GM23338 (cell line): Measurements from ENCODE around the gene SF1. TPM values are rescaled to one million over a fixed set of nuclear protein-coding genes. Genes with fewer than 3 reads are reported as not detected.

ENCODE experiments used
- ATAC-seq: fragments of 200-7000 bp; cut with Tn5 transposase; 3 replicates; pipeline ENCODE4 v1.9.1; 2020
- DNase-seq: peaks from one replicate; pipeline ENCODE4 v3.0.0-alpha.2; 2015; ENCODE audit warnings: low spot score
- H2AFZ ChIP-seq: fragments of 200-600 bp; sonication (generic); 2 replicates; pipeline ENCODE4 v1.8.0; 2016; ENCODE audit warnings: antibody characterized with exemption, mild to moderate bottlenecking, moderate library complexity
- H3F3A ChIP-seq: fragments of 200-600 bp; sonication (generic); replicated peaks from 2 replicates; pipeline ENCODE4 v1.8.0; 2017; ENCODE audit warnings: antibody characterized with exemption, mixed run types, low read depth
- H3K27ac ChIP-seq: fragments of 200-600 bp; sonication (generic); 2 replicates; pipeline ENCODE4 v1.6.1; 2016; ENCODE audit warnings: low read depth
- H3K27me3 ChIP-seq: fragments of 200-600 bp; sonication (generic); 2 replicates; pipeline ENCODE4 v1.8.0; 2016; ENCODE audit warnings: mild to moderate bottlenecking, mixed run types, moderate library complexity; ENCODE audit not compliant: insufficient read depth
- H3K36me3 ChIP-seq: fragments of 200-600 bp; sonication (generic); 2 replicates; pipeline ENCODE4 v1.8.0; 2016; ENCODE audit warnings: mild to moderate bottlenecking; ENCODE audit not compliant: insufficient read depth
- H3K4me1 ChIP-seq: fragments of 200-600 bp; sonication (generic); 2 replicates; pipeline ENCODE4 v1.8.0; 2016; ENCODE audit warnings: mild to moderate bottlenecking, moderate library complexity; ENCODE audit not compliant: insufficient read depth
- H3K4me2 ChIP-seq: fragments of 200-600 bp; sonication (generic); 2 replicates; pipeline ENCODE4 v1.7.1; 2017; ENCODE audit warnings: mixed run types
- H3K4me3 ChIP-seq: fragments of 200-600 bp; sonication (generic); 2 replicates; pipeline ENCODE4 v1.6.1; 2016; ENCODE audit warnings: mixed run types
- H3K79me2 ChIP-seq: fragments of 200-600 bp; sonication (generic); replicated peaks from 2 replicates; pipeline ENCODE4 v1.8.0; 2017; ENCODE audit warnings: mild to moderate bottlenecking; ENCODE audit not compliant: insufficient read depth
- H3K9me2 ChIP-seq: fragments of 200-600 bp; sonication (generic); 2 replicates; pipeline ENCODE4 v1.8.0; 2017; ENCODE audit not compliant: insufficient read depth
- H4K20me1 ChIP-seq: fragments of 200-600 bp; sonication (generic); replicated peaks from 2 replicates; pipeline ENCODE4 v1.8.0; 2017; ENCODE audit warnings: mild to moderate bottlenecking; ENCODE audit not compliant: insufficient read depth
- H3K27ac Mint-ChIP-seq: 2 replicates; pipeline ENCODE4 v1.8.0; 2020; ENCODE audit warnings: inconsistent platforms, mild to moderate bottlenecking, moderate library complexity, mixed read lengths
- H3K27me3 Mint-ChIP-seq: 3 replicates; pipeline ENCODE4 v1.8.0; 2022; ENCODE audit warnings: low read depth, mild to moderate bottlenecking, moderate library complexity, mixed read lengths, inconsistent platforms; ENCODE audit not compliant: insufficient read depth, poor library complexity
- H3K36me3 Mint-ChIP-seq: 3 replicates; pipeline ENCODE4 v1.8.0; 2021; ENCODE audit warnings: low read depth, mild to moderate bottlenecking, inconsistent platforms, moderate library complexity, mixed read lengths
- H3K4me1 Mint-ChIP-seq: 3 replicates; pipeline ENCODE4 v1.8.0; 2020; ENCODE audit warnings: mild to moderate bottlenecking, inconsistent platforms, mixed read lengths
- H3K4me3 Mint-ChIP-seq: 3 replicates; pipeline ENCODE4 v1.8.0; 2021; ENCODE audit warnings: moderate library complexity, mild to moderate bottlenecking, inconsistent platforms, mixed read lengths
- H3K9me3 Mint-ChIP-seq: 3 replicates; pipeline ENCODE4 v1.8.0; 2020; ENCODE audit warnings: moderate library complexity, mild to moderate bottlenecking, inconsistent platforms, mixed read lengths
- EZH2phosphoT487 ChIP-seq: fragments of 200-600 bp; sonication (generic); IDR thresholded peaks from one replicate; pipeline ENCODE4 v1.8.1; 2018; ENCODE audit warnings: antibody characterized with exemption; ENCODE audit not compliant: unreplicated experiment
- JUNB ChIP-seq: IDR thresholded peaks from one replicate; pipeline ENCODE4 v1.6.1; 2016; ENCODE audit warnings: antibody characterized with exemption; ENCODE audit not compliant: unreplicated experiment
- NANOG ChIP-seq: IDR thresholded peaks from 2 replicates; pipeline ENCODE4 v1.6.1; 2016; ENCODE audit warnings: antibody characterized with exemption, borderline replicate concordance
- POLR2AphosphoS5 ChIP-seq: IDR thresholded peaks from 2 replicates; pipeline ENCODE4 v1.6.1; 2016; ENCODE audit warnings: antibody characterized with exemption, low read depth
- ZNF331 ChIP-seq: fragments of 250-450 bp; sonication (Bioruptor Pico); IDR thresholded peaks from 2 replicates; pipeline ENCODE4 v1.5.0; 2020; ENCODE audit warnings: low read depth, mild to moderate bottlenecking, moderate library complexity
- polyA plus RNA-seq: library from polyadenylated mRNA; unstranded; fragments of >200 nt; fragmentation: Nextera tagmentation; extraction: Ambion mirVana; gene quantifications from 2 replicates; pipeline ENCODE4 v1.2.1, GENCODE V29; 2016
- total RNA-seq: library from RNA; depleted of rRNA; stranded (reverse); fragments of >200 nt; shearing (Covaris generic); gene quantifications from 2 replicates; pipeline ENCODE4 v1.2.3, GENCODE V29; 2014
- TF ChIP-seq, protein P1 (sequence below): fragments of 250-450 bp; sonication (Bioruptor Pico); IDR thresholded peaks from 2 replicates; pipeline ENCODE4 v1.5.0; 2020; ENCODE audit warnings: mild to moderate bottlenecking, moderate library complexity
- TF ChIP-seq, protein P2 (sequence below): IDR thresholded peaks from 2 replicates; pipeline ENCODE4 v1.6.1; 2016; ENCODE audit warnings: antibody characterized with exemption

The SF1 gene
- total and polyA plus RNA-seq, 2 experiments from 2014 or later = 76.9 to 252 TPM

DNA sequence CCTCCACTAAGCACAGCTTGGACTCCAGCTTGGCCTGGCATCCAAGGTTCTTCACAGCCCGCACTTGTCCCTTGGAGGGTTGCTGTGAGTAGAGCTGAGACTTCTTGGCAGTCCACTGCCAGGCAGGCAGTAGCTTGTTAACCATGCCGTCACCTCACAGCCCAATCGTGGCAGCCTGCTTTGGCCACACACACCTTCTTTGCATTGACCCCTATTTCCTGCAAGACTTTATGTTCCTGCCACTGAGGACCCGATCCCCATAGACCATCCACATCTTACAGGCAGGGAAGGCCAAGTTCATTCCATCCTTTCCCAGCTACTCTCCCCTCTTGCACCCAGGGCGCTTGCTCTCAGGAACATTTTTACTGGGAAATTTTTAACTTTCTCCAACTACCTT is 16.1 kb downstream of the SF1 start:
- DNase-seq (no peak), ATAC-seq (peak; percentile 1)
- Mint-ChIP-seq H3K27me3 (peaks cover 44% of the 10 kb centered on the region), H3K4me1 (peaks cover 82% of the 10 kb centered on the region), H3K27ac (peak overlapping the region; percentile 93), H3K9me3 (no peaks in the 10 kb centered on the region; the same call in 1 of the 3 replicates), H3K36me3 (peaks cover 47% of the 10 kb centered on the region), H3K4me3 (peak overlapping the region; percentile 51)
- Histone ChIP-seq H3K79me2 (peaks cover 11% of the 10 kb centered on the region; the same call in 1 of the 2 replicates), H3K4me3 (peak overlapping the region; percentile 40; the same call in 1 of the 2 replicates), H3K27ac (peak overlapping the region; percentile 96), H3K9me2 (no peaks in the 10 kb centered on the region), H3K36me3 (peaks cover 13% of the 10 kb centered on the region), H2AFZ (no peak overlapping the region), H4K20me1 (peaks cover 17% of the 10 kb centered on the region), H3K4me1 (peaks cover 66% of the 10 kb centered on the region), H3F3A (peaks cover 53% of the 10 kb centered on the region), H3K4me2 (peak overlapping the region; percentile 76), H3K27me3 (no peaks in the 10 kb centered on the region)
- TF ChIP-seq JUNB = no peak
- TF ChIP-seq POLR2AphosphoS5 = 0 out of 2 replicates have a peak, but pooled peaks have one; percentile 17
- TF ChIP-seq, protein P1, sequence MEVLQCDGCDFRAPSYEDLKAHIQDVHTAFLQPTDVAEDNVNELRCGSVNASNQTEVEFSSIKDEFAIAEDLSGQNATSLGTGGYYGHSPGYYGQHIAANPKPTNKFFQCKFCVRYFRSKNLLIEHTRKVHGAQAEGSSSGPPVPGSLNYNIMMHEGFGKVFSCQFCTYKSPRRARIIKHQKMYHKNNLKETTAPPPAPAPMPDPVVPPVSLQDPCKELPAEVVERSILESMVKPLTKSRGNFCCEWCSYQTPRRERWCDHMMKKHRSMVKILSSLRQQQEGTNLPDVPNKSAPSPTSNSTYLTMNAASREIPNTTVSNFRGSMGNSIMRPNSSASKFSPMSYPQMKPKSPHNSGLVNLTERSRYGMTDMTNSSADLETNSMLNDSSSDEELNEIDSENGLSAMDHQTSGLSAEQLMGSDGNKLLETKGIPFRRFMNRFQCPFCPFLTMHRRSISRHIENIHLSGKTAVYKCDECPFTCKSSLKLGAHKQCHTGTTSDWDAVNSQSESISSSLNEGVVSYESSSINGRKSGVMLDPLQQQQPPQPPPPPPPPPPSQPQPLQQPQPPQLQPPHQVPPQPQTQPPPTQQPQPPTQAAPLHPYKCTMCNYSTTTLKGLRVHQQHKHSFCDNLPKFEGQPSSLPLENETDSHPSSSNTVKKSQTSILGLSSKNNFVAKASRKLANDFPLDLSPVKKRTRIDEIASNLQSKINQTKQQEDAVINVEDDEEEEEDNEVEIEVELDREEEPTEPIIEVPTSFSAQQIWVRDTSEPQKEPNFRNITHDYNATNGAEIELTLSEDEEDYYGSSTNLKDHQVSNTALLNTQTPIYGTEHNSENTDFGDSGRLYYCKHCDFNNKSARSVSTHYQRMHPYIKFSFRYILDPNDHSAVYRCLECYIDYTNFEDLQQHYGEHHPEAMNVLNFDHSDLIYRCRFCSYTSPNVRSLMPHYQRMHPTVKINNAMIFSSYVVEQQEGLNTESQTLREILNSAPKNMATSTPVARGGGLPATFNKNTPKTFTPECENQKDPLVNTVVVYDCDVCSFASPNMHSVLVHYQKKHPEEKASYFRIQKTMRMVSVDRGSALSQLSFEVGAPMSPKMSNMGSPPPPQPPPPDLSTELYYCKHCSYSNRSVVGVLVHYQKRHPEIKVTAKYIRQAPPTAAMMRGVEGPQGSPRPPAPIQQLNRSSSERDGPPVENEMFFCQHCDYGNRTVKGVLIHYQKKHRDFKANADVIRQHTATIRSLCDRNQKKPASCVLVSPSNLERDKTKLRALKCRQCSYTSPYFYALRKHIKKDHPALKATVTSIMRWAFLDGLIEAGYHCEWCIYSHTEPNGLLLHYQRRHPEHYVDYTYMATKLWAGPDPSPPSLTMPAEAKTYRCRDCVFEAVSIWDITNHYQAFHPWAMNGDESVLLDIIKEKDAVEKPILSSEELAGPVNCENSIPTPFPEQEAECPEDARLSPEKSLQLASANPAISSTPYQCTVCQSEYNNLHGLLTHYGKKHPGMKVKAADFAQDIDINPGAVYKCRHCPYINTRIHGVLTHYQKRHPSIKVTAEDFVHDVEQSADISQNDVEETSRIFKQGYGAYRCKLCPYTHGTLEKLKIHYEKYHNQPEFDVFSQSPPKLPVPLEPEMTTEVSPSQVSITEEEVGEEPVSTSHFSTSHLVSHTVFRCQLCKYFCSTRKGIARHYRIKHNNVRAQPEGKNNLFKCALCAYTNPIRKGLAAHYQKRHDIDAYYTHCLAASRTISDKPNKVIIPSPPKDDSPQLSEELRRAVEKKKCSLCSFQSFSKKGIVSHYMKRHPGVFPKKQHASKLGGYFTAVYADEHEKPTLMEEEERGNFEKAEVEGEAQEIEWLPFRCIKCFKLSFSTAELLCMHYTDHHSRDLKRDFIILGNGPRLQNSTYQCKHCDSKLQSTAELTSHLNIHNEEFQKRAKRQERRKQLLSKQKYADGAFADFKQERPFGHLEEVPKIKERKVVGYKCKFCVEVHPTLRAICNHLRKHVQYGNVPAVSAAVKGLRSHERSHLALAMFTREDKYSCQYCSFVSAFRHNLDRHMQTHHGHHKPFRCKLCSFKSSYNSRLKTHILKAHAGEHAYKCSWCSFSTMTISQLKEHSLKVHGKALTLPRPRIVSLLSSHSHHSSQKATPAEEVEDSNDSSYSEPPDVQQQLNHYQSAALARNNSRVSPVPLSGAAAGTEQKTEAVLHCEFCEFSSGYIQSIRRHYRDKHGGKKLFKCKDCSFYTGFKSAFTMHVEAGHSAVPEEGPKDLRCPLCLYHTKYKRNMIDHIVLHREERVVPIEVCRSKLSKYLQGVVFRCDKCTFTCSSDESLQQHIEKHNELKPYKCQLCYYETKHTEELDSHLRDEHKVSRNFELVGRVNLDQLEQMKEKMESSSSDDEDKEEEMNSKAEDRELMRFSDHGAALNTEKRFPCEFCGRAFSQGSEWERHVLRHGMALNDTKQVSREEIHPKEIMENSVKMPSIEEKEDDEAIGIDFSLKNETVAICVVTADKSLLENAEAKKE = no peak
- no peak for TF ChIP-seq NANOG
- no peak for TF ChIP-seq EZH2phosphoT487
- TF ChIP-seq ZNF331 (CRISPR knock-in tag) = no peak
- TF ChIP-seq, protein P2, sequence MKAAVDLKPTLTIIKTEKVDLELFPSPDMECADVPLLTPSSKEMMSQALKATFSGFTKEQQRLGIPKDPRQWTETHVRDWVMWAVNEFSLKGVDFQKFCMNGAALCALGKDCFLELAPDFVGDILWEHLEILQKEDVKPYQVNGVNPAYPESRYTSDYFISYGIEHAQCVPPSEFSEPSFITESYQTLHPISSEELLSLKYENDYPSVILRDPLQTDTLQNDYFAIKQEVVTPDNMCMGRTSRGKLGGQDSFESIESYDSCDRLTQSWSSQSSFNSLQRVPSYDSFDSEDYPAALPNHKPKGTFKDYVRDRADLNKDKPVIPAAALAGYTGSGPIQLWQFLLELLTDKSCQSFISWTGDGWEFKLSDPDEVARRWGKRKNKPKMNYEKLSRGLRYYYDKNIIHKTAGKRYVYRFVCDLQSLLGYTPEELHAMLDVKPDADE = no peak
